KMS-11 (cell line): Measurements from ENCODE around the gene CCSAP.

Experiments used
- H2AFZ ChIP-seq: fragments of 200-600 bp; sonication (generic); 2 replicates; pipeline ENCODE4 v1.6.1; 2016; ENCODE audit warnings: antibody characterized with exemption, mixed run types, low read depth
- H3K27ac ChIP-seq: fragments of 200-600 bp; sonication (generic); 2 replicates; pipeline ENCODE4 v1.6.1; 2016; ENCODE audit warnings: mild to moderate bottlenecking, mixed run types
- H3K27me3 ChIP-seq: fragments of 200-600 bp; sonication (generic); 2 replicates; pipeline ENCODE4 v1.6.1; 2017; ENCODE audit warnings: mild to moderate bottlenecking, low read depth, mixed run types, moderate library complexity; ENCODE audit not compliant: insufficient read depth
- H3K36me3 ChIP-seq: fragments of 200-600 bp; sonication (generic); 2 replicates; pipeline ENCODE4 v1.6.1; 2017; ENCODE audit warnings: mild to moderate bottlenecking, mixed run types; ENCODE audit not compliant: insufficient read depth
- H3K4me1 ChIP-seq: fragments of 200-600 bp; sonication (generic); 2 replicates; pipeline ENCODE4 v1.6.1; 2016; ENCODE audit warnings: mild to moderate bottlenecking, low read depth, mixed run types; ENCODE audit not compliant: poor library complexity, severe bottlenecking
- H3K4me2 ChIP-seq: fragments of 200-600 bp; sonication (generic); 2 replicates; pipeline ENCODE4 v1.7.0; 2016; ENCODE audit warnings: mild to moderate bottlenecking, mixed run types
- H3K4me3 ChIP-seq: fragments of 200-600 bp; sonication (generic); IDR thresholded peaks from 2 replicates; pipeline ENCODE4 v1.6.1; 2017; ENCODE audit warnings: low read depth, low read length, mixed read lengths; ENCODE audit not compliant: insufficient read depth
- H3K79me2 ChIP-seq: fragments of 200-600 bp; sonication (generic); 2 replicates; pipeline ENCODE4 v1.6.1; 2016; ENCODE audit warnings: low read depth, mixed run types; ENCODE audit not compliant: insufficient read depth
- H3K9ac ChIP-seq: fragments of 200-600 bp; sonication (generic); 2 replicates; pipeline ENCODE4 v1.6.1; 2016; ENCODE audit warnings: mild to moderate bottlenecking, mixed run types
- H4K20me1 ChIP-seq: fragments of 200-600 bp; sonication (generic); 2 replicates; pipeline ENCODE4 v1.6.1; 2016; ENCODE audit warnings: mild to moderate bottlenecking, mixed run types; ENCODE audit not compliant: insufficient read depth
- CTCF ChIP-seq: fragments of 200-600 bp; sonication (generic); conservative IDR thresholded peaks from 2 replicates; pipeline ENCODE4 v1.6.1; 2017; ENCODE audit warnings: low read depth, mild to moderate bottlenecking, antibody characterized with exemption, low read length, moderate library complexity, mixed read lengths

Gene CCSAP

GRCh38 chr1:229364207-229365065 lies 21.6 kb upstream of the CCSAP start:
- H4K20me1 ChIP-seq: no peaks in the 10 kb centered on the region
- H3K27me3 ChIP-seq: peaks cover 8% of the 10 kb centered on the region; the same call in 1 of the 2 replicates
- no peak overlapping the region for H2AFZ ChIP-seq
- H3K9ac ChIP-seq: no peak overlapping the region
- no peaks in the 10 kb centered on the region for H3K36me3 ChIP-seq
- no peaks in the 10 kb centered on the region for H3K79me2 ChIP-seq
- no peak overlapping the region for H3K4me3 ChIP-seq
- no peak overlapping the region for H3K4me2 ChIP-seq
- H3K27ac ChIP-seq: no peak overlapping the region
- TF ChIP-seq CTCF: no peak
- H3K4me1 ChIP-seq: peaks cover 29% of the 10 kb centered on the region

DNA sequence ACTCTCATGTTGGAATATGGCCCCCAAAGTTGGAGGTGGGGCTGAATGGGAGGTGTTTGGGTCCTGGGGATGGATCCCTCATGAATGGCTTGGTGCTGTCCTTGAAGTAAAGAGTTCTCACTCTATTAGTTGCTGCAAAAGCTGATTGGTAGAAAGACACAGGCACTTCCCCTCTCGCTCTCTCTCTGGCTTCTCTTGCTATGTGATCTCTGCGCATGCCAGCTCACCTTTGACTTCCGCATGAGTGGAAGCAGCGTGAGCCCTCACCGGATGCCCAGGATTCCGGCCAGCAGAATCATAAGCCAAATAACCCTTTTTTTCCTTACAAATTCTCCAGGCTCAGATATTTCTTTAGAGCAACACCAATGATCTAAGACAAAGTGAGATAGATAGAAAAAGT lies 20.9 kb upstream of the CCSAP start:
- Histone ChIP-seq H2AFZ (no peak overlapping the region), H3K9ac (no peak overlapping the region), H3K79me2 (no peaks in the 10 kb centered on the region), H3K36me3 (no peaks in the 10 kb centered on the region), H3K4me2 (no peak overlapping the region), H4K20me1 (no peaks in the 10 kb centered on the region), H3K4me1 (peaks cover 22% of the 10 kb centered on the region), H3K27me3 (peaks cover 8% of the 10 kb centered on the region; the same call in 1 of the 2 replicates), H3K27ac (no peak overlapping the region), H3K4me3 (no peak overlapping the region)
- no peak for TF ChIP-seq CTCF

- Histone ChIP-seq H3K4me3 (no peak overlapping the region), H3K27me3 (no peaks in the 10 kb centered on the region; the same call in 1 of the 2 replicates), H3K9ac (no peak overlapping the region), H4K20me1 (no peaks in the 10 kb centered on the region), H3K79me2 (no peaks in the 10 kb centered on the region), H3K36me3 (no peaks in the 10 kb centered on the region), H3K4me2 (no peak overlapping the region), H3K27ac (no peak overlapping the region), H2AFZ (no peak overlapping the region), H3K4me1 (peaks cover 4% of the 10 kb centered on the region)
- no peak for TF ChIP-seq CTCF
These were observed 17.6 kb upstream of the CCSAP start for GRCh38 chr1:229360420-229360819.

GRCh38 chr1:229355661-229356060 lies 12.8 kb upstream of the CCSAP start:
- Histone ChIP-seq H3K36me3 (no peaks in the 10 kb centered on the region), H3K79me2 (no peaks in the 10 kb centered on the region), H4K20me1 (no peaks in the 10 kb centered on the region), H2AFZ (no peak overlapping the region), H3K4me1 (peaks cover 8% of the 10 kb centered on the region), H3K9ac (no peak overlapping the region), H3K4me3 (no peak overlapping the region), H3K27me3 (no peaks in the 10 kb centered on the region), H3K4me2 (no peak overlapping the region), H3K27ac (no peak overlapping the region)
- no peak for TF ChIP-seq CTCF
